D721Med (cell line): ENCODE results near the gene TMPRSS4.

Source experiments
- DNase-seq: peaks from one replicate; pipeline ENCODE4 v3.0.0; 2011; ENCODE audit warnings: low spot score; ENCODE audit not compliant: insufficient read length
- FAIRE-seq: peaks from 2 replicates; lab custom pipeline; 2011; peaks lifted over from hg19 to GRCh38; lab: Jason Lieb, UNC
- TF ChIP-seq, protein P1 (sequence below): IDR thresholded peaks from 2 replicates; pipeline ENCODE4 v1.5.1; 2012; ENCODE audit warnings: mild to moderate bottlenecking, control low read depth; ENCODE audit not compliant: insufficient read depth; ENCODE audit errors: missing control alignments

The TMPRSS4 gene

DNA sequence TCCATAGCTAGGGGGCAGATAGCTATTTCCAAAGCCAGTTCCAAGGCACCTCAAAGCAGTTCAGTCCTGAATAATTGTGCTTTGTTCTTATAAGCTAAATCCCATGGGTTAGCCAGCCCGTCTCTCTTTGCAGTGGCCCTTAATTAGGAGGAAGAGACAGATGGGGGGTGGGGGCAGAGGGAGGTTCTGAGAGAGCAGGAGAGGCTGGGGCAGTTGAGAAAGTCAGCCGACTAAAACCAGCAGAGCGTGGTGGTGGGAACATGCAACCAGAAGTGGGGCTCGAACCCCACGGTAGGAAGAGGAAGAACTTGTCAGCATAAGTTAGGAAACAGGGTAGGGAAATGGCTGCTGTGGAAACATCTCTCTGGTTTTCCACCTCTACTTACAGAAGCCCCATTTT is 86.6 kb downstream of the TMPRSS4 start:
- TF ChIP-seq, protein P1, sequence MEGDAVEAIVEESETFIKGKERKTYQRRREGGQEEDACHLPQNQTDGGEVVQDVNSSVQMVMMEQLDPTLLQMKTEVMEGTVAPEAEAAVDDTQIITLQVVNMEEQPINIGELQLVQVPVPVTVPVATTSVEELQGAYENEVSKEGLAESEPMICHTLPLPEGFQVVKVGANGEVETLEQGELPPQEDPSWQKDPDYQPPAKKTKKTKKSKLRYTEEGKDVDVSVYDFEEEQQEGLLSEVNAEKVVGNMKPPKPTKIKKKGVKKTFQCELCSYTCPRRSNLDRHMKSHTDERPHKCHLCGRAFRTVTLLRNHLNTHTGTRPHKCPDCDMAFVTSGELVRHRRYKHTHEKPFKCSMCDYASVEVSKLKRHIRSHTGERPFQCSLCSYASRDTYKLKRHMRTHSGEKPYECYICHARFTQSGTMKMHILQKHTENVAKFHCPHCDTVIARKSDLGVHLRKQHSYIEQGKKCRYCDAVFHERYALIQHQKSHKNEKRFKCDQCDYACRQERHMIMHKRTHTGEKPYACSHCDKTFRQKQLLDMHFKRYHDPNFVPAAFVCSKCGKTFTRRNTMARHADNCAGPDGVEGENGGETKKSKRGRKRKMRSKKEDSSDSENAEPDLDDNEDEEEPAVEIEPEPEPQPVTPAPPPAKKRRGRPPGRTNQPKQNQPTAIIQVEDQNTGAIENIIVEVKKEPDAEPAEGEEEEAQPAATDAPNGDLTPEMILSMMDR, result no peak
- no peak for FAIRE-seq

DNA sequence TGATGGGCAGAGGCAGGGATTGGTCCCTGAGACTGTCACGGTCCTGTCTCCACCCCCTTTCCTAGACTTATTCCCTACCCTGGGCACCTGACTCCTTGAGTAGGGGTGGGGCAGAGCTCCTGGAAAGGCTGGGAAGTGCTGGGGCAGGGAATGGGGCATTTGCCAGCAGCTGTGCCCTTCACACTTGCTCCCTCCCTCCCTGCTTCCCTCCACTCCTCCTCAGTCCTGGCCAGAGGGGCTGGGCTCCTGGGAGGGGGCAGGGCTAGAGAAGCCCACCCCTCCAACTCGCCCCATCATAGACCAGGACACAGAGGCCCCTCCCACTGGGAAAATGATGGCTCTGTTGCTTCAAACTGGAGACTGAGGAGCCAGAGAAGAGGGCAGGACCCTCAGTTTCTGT is 88.0 kb downstream of the TMPRSS4 start:
- TF ChIP-seq, protein P1, result no peak

More for the DNA sequence above, 86.6 kb downstream of the TMPRSS4 start:
- no peak for DNase-seq

DNA sequence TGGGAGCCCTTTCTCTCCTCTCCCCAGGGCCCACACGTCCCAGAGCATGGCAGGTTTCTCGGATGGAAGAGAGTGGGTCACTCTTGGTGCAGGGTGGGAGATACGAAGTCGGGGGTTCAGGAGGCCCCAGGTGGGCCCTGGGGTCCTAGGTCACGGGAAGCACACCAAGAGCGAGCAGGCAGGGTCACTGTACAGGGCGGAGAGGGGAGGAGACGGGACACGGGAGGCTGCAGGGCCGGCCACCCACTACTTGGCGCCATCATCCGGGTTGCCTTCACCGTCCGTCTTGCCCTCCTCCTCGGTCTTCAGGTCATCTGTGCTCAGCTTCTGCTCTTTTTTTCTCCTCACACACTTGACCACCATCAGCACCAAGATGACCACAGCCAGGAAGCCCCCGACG is 89.8 kb downstream of the TMPRSS4 start:
- DNase-seq (no peak), FAIRE-seq (no peak)
- TF ChIP-seq, protein P1, result no peak

More for the DNA sequence above, 88.0 kb downstream of the TMPRSS4 start:
- no peak for DNase-seq
- FAIRE-seq, result no peak

DNA sequence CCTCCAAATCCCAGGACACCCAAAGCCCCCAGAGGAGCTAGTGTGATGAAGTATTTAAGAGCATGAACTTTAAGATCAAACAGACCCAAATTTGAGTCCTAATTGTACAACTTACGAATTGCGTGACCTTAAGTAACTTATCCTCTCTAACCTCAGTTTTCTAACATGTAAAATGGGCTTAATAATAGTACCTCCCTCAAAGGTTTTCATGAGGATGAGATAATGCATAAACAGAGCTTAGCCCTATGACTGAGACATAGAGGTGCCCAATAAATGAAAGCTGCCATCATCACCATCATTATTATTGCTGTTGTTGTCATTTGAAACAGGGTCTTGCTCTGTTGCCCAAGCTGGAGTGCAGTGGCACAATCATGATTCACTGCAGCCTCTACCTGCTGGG is 90.4 kb downstream of the TMPRSS4 start:
- TF ChIP-seq, protein P1, result no peak
- FAIRE-seq (no peak), DNase-seq (no peak)

DNA sequence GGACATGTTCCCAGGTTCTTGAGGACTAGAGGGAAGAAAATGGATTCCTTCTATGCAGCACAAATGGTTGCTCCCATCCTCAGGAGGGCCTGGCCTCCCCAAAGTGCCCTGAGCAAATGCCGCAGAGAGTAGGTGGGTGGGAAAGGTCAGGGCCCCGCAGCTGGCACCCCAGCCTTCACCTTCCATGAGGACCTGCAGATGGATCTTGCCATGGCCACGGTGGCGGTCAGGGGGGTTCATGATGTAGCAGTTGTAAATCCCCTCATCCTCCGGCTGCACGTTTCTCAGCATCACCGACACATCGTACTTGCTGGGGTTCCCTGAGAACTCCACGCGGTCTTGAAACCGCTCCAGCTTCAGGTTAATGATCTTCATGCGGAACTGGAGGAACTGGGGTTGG is 91.0 kb downstream of the TMPRSS4 start:
- no peak for FAIRE-seq
- TF ChIP-seq, protein P1, result no peak
- no peak for DNase-seq

DNA sequence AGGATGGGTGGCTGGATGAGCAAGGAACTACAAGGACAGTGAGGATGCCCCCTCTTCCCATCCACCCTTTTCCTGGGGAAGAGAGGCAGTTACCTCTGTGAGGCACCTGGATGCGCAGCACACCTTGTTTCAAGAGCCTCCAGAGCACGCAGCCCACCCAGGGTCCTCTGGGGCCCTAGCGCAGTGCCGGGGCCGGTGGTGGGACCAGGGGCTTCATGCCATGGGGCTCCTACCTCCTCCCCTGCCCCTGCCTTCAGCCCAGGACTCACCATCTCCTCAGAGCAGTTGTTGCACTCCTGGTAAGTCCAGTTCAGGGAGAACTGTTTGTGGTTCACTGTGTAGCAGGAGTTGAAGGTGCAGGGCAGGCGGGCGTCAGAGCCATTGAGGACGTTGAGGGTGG is 91.4 kb downstream of the TMPRSS4 start:
- FAIRE-seq, result no peak
- TF ChIP-seq, protein P1, result no peak
- no peak for DNase-seq

DNA sequence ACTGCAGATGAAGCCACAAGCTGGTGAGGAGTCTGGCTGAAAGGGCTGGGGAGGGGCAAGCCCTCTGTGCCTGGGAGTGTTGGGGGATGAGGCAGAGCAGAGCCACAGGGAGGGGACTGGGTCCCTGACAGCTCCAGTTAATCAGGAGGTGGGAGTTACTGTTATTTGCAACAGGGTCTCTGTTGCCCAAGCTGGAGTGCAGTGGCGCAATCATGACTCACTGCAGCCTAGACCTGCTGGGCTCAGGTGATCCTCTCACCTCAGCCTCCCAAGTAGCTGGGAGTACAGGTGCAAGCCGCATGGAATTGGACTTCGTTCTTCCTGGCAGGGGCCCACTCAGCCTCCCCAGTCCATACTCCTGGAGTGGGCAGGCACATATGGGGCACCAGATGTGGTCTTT is 91.9 kb downstream of the TMPRSS4 start:
- DNase-seq (no peak), FAIRE-seq (no peak)
- TF ChIP-seq, protein P1, result no peak
